ENCODE results near the gene ZNF354C.

Gene ZNF354C

GRCh38 chr5:179120421-179120861 lies 60.3 kb downstream of the ZNF354C start:
- TF ChIP-seq CTCF (IDR thresholded peaks at IDR 0.05; ENCODE audit: control insufficient read depth, extremely low read depth, insufficient read depth) = no peak
- H3K4me3 ChIP-seq (ENCODE audit: low read depth, low read length) = no peak overlapping the region
- no peak for DNase-seq (ENCODE audit: low read depth)

GRCh38 chr5:179120951-179121666 lies 60.9 kb downstream of the ZNF354C start:
- no peak for DNase-seq (ENCODE audit: low read depth)
- TF ChIP-seq CTCF (IDR thresholded peaks at IDR 0.05; ENCODE audit: control insufficient read depth, extremely low read depth, insufficient read depth) = no peak
- no peak overlapping the region for H3K4me3 ChIP-seq (ENCODE audit: low read depth, low read length)

GRCh38 chr5:179121667-179122111 lies 61.5 kb downstream of the ZNF354C start:
- H3K4me3 ChIP-seq (ENCODE audit: low read depth, low read length) = no peak overlapping the region
- DNase-seq (ENCODE audit: low read depth) = no peak
- TF ChIP-seq CTCF (IDR thresholded peaks at IDR 0.05; ENCODE audit: control insufficient read depth, extremely low read depth, insufficient read depth) = no peak

DNA sequence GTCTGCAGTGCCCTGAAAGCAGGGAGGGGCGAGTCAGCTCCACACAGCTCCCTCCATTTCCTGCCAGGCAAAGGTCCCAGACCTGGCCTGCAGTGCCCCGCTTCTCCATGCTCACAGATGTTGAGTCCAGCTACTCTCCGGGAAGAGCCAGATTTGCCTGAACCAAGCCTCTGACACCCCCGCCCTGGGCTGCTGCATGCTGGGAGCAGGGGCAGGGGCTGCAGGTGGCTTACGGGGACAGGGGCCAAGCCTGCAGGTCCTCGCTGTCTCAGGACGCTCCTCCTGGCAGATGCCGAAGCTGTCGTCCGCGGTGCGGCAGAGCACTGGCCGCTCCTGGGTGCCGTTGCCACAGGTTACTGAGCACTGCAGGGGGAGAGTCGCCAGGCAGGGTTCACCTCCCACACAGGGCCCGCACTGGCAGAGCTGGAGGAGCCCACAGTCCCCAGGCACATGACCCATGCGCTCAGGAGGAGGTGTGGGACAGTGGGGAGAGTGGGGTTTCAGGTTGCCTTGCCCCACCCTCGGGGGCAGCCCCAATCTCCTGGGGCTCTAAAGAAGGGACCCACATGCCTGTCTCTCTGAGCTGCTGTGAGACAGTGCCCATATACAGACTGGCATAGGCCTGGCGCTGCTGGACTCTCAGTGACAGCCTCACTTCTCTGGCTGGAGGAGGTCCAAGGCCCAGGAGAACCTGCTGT lies 62.4 kb downstream of the ZNF354C start:
- TF ChIP-seq CTCF (IDR thresholded peaks at IDR 0.05; ENCODE audit: control insufficient read depth, extremely low read depth, insufficient read depth) = no peak
- no peak overlapping the region for H3K4me3 ChIP-seq (ENCODE audit: low read depth, low read length)
- DNase-seq (ENCODE audit: low read depth) = no peak

DNA sequence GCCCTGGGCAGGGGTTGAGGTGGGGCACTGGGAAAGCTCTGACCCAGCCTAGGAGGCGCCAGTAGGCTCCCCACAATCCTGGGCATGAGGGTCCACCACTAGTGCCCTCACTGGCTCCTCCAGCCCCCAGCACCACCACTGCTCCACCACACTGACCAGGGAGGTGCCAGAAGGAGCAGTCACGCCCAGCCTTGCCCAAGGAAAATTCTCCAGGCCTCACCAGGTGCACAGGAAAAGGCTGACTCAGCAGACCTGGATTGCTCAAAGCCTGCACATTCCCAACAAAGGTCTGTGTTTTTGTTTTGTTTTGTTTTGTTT lies 62.9 kb downstream of the ZNF354C start:
- TF ChIP-seq CTCF (IDR thresholded peaks at IDR 0.05; ENCODE audit: control insufficient read depth, extremely low read depth, insufficient read depth) = no peak
- no peak for DNase-seq (ENCODE audit: low read depth)

GRCh38 chr5:179123491-179124272 lies 63.5 kb downstream of the ZNF354C start:
- DNase-seq (ENCODE audit: low read depth) = no peak
- no peak for TF ChIP-seq CTCF (IDR thresholded peaks at IDR 0.05; ENCODE audit: control insufficient read depth, extremely low read depth, insufficient read depth)
- H3K4me3 ChIP-seq (ENCODE audit: low read depth, low read length) = no peak overlapping the region

More for the DNA sequence above, 62.9 kb downstream of the ZNF354C start:
- H3K4me3 ChIP-seq (ENCODE audit: low read depth, low read length) = no peak overlapping the region
